OCI-LY7 (cell line): ENCODE data around the gene LRP1B. TPM values are rescaled to one million over a fixed set of nuclear protein-coding genes. Genes with fewer than 3 reads are reported as not detected.

Source experiments
- BruUV-seq: library from RNA; stranded (reverse); fragments of 400-500 nt; replicated peaks from 2 replicates; lab custom pipeline; 2021; lab: Mats Ljungman, UMichigan
- CTCF ChIA-PET: fragments of 300-600 bp; sonication (Branson Sonifier 250); formaldehyde crosslinking; loops from one replicate; lab custom pipeline; 2022; ENCODE audit warnings: antibody characterized with exemption; ENCODE audit not compliant: unreplicated experiment; lab: Charles Lee
- POLR2A ChIA-PET: fragments of 300-600 bp; sonication (Branson Sonifier 250); formaldehyde crosslinking; loops from one replicate; lab custom pipeline; 2022; ENCODE audit warnings: antibody characterized with exemption; lab: Charles Lee
- DNase-seq: peaks from one replicate; pipeline ENCODE4 v3.0.0-alpha.2; 2015; ENCODE audit warnings: low spot score
- H2AFZ ChIP-seq: fragments of 200-600 bp; sonication (generic), shearing (Covaris generic); 2 replicates; pipeline ENCODE4 v1.6.1; 2014; ENCODE audit warnings: mild to moderate bottlenecking, antibody characterized with exemption, low read length, moderate library complexity
- H3K27ac ChIP-seq: fragments of 200-600 bp; sonication (generic); 2 replicates; pipeline ENCODE4 v1.5.1; 2014; ENCODE audit warnings: mixed run types, low read depth, mild to moderate bottlenecking, moderate library complexity, low read length, inconsistent platforms; ENCODE audit not compliant: poor library complexity, severe bottlenecking
- H3K36me3 ChIP-seq: fragments of 200-600 bp; sonication (generic); 2 replicates; pipeline ENCODE4 v1.6.1; 2014; ENCODE audit warnings: mild to moderate bottlenecking, antibody characterized with exemption, low read length, moderate library complexity, mixed read lengths; ENCODE audit not compliant: insufficient read depth
- H3K4me1 ChIP-seq: fragments of 200-600 bp; sonication (generic); 2 replicates; pipeline ENCODE4 v1.5.1; 2014; ENCODE audit warnings: mild to moderate bottlenecking, low read length; ENCODE audit not compliant: insufficient read depth, poor library complexity, severe bottlenecking
- H3K4me2 ChIP-seq: fragments of 200-600 bp; sonication (generic); 2 replicates; pipeline ENCODE4 v1.6.1; 2014; ENCODE audit warnings: mild to moderate bottlenecking, low read length
- H3K4me3 ChIP-seq: fragments of 200-600 bp; sonication (generic); 2 replicates; pipeline ENCODE4 v1.5.1; 2014; ENCODE audit warnings: mild to moderate bottlenecking, low read depth, low read length; ENCODE audit not compliant: poor library complexity, severe bottlenecking
- H3K79me2 ChIP-seq: fragments of 200-600 bp; sonication (generic); 2 replicates; pipeline ENCODE4 v1.6.1; 2016; ENCODE audit warnings: low read depth, mild to moderate bottlenecking, low read length, moderate library complexity, mixed read lengths; ENCODE audit not compliant: insufficient read depth
- H3K9me2 ChIP-seq: fragments of 200-600 bp; sonication (generic); 2 replicates; pipeline ENCODE4 v1.6.1; 2016; ENCODE audit warnings: mild to moderate bottlenecking, low read length, mixed read lengths; ENCODE audit not compliant: insufficient read depth
- H3K9me3 ChIP-seq: fragments of 200-600 bp; sonication (generic); 2 replicates; pipeline ENCODE4 v1.6.1; 2014; ENCODE audit warnings: mild to moderate bottlenecking, mixed run types, low read length, mixed read lengths
- H4K20me1 ChIP-seq: fragments of 200-600 bp; sonication (generic); 2 replicates; pipeline ENCODE4 v1.6.1; 2014; ENCODE audit warnings: mild to moderate bottlenecking, antibody characterized with exemption, low read length, moderate library complexity, mixed read lengths; ENCODE audit not compliant: insufficient read depth
- EZH2phosphoT487 ChIP-seq: fragments of 200-600 bp; sonication (generic); IDR thresholded peaks from 2 replicates; pipeline ENCODE4 v1.6.1; 2018; ENCODE audit warnings: low read depth, borderline replicate concordance, mild to moderate bottlenecking, mixed run types, antibody characterized with exemption, low read length, moderate library complexity, mixed read lengths
- intact Hi-C: fragments of 100-400 bp; cut with micrococcal nuclease; formaldehyde crosslinking; loops from one replicate; pipeline ENCODE4 v1.10.0; 2022; ENCODE audit not compliant: unreplicated experiment
- total RNA-seq, 2 experiments: library from RNA; depleted of rRNA in 1 of 2; stranded (reverse); fragments of >200 nt in 1 of 2; shearing (Covaris generic) in 1 of 2; gene quantifications; 2 replicates each; pipeline ENCODE4 v1.2.3, GENCODE V29; 2014 to 2022
- TF ChIP-seq, protein P1 (sequence below): fragments of 200-600 bp; sonication (generic); conservative IDR thresholded peaks from 2 replicates; pipeline ENCODE4 v1.5.1; 2014; ENCODE audit warnings: mild to moderate bottlenecking, antibody characterized with exemption, low read length, moderate library complexity, mixed read lengths

LRP1B gene
- total RNA-seq, 2 experiments from 2014 or later, result not detected

DNA sequence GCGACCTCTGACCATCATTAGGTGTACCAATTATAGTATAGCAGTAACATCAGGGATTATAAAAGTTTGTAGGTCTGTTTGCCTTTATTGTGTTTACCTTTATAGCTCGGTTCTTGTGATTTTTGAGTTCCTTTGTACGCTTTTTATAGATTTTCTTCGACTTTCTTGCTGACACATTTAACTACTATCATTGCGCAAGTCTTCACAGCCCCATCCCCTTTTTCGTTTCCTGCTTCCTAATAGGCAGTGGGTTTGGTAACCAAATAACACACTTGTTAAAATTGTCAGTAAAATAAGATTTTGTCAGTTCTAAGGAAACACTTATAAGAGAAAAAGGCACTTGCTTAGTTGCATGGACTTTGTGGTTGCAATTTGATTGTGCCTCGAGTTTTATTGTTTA lies 541.5 kb downstream of the LRP1B start:
- Histone ChIP-seq H3K79me2 (no peaks in the 10 kb centered on the region), H3K27ac (no peak overlapping the region), H2AFZ (no peak overlapping the region), H3K9me3 (no peaks in the 10 kb centered on the region), H3K4me1 (no peaks in the 10 kb centered on the region), H3K9me2 (no peaks in the 10 kb centered on the region), H3K4me2 (no peak overlapping the region), H3K4me3 (no peak overlapping the region), H4K20me1 (no peaks in the 10 kb centered on the region), H3K36me3 (no peaks in the 10 kb centered on the region)
- TF ChIP-seq, protein P1, sequence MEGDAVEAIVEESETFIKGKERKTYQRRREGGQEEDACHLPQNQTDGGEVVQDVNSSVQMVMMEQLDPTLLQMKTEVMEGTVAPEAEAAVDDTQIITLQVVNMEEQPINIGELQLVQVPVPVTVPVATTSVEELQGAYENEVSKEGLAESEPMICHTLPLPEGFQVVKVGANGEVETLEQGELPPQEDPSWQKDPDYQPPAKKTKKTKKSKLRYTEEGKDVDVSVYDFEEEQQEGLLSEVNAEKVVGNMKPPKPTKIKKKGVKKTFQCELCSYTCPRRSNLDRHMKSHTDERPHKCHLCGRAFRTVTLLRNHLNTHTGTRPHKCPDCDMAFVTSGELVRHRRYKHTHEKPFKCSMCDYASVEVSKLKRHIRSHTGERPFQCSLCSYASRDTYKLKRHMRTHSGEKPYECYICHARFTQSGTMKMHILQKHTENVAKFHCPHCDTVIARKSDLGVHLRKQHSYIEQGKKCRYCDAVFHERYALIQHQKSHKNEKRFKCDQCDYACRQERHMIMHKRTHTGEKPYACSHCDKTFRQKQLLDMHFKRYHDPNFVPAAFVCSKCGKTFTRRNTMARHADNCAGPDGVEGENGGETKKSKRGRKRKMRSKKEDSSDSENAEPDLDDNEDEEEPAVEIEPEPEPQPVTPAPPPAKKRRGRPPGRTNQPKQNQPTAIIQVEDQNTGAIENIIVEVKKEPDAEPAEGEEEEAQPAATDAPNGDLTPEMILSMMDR, result no peak
- no peak for TF ChIP-seq EZH2phosphoT487
- POLR2A ChIA-PET, result no interaction called here
- intact Hi-C loops, result no loop called here
- DNase-seq, result no peak
- CTCF ChIA-PET, result no interaction called here
- no TSS peak for BruUV-seq

DNA sequence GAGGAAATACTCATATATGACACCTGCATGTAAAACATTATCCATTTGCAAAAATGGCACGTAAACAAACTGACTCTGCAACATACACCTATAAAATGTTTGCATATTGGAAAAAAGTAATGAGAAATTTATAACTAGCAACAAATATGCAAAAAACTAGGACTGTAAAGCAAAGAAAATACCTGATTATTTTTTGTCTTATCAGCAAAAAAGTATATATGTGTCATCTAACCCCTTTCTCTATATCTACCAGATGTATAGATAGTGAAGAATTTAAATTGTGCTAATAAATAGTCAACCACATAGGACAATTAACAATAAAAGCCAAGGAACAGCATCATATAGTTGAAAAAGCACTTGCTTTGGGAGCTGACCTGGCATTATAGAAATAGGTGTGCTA lies 543.8 kb downstream of the LRP1B start:
- POLR2A ChIA-PET, result no interaction called here
- no TSS peak for BruUV-seq

DNA sequence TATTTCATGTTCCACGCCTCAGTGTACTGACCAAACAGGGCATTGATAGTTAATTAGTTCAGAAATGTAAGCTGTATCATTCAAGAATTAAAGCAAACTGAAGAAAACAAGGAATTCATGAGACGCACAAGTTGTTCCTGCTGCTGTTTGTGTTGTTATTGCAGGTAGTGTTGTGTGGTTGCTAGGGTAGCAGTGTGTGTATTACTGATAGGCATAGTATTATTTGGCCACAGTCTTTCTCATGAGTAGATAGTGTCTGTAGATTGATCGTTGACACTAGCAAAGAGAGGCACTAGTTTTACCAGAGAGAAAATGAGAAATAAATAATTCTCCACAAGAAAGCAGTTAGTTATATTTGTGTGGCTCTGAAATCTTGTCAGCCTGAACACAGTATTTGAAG lies 548.6 kb downstream of the LRP1B start:
- Histone ChIP-seq H3K79me2 (no peaks in the 10 kb centered on the region), H3K9me2 (no peaks in the 10 kb centered on the region), H4K20me1 (no peaks in the 10 kb centered on the region), H3K4me1 (no peaks in the 10 kb centered on the region), H3K9me3 (no peaks in the 10 kb centered on the region), H2AFZ (no peak overlapping the region), H3K4me2 (no peak overlapping the region), H3K27ac (no peak overlapping the region), H3K4me3 (no peak overlapping the region), H3K36me3 (no peaks in the 10 kb centered on the region)
- BruUV-seq, result no TSS peak
- no peak for TF ChIP-seq EZH2phosphoT487
- TF ChIP-seq, protein P1, result no peak
- DNase-seq, result no peak
- ChIA-PET POLR2A (no interaction called here), CTCF (no interaction called here)
- intact Hi-C loops, result no loop called here

More for the DNA sequence above, 543.8 kb downstream of the LRP1B start:
- no peaks in the 10 kb centered on the region for H3K36me3 ChIP-seq
- no peaks in the 10 kb centered on the region for H3K9me3 ChIP-seq
- no peaks in the 10 kb centered on the region for H3K9me2 ChIP-seq
- DNase-seq, result no peak
- intact Hi-C loops, result no loop called here
- H3K4me1 ChIP-seq, result no peaks in the 10 kb centered on the region
- no peak overlapping the region for H3K4me2 ChIP-seq
- H4K20me1 ChIP-seq, result no peaks in the 10 kb centered on the region
- no peak overlapping the region for H2AFZ ChIP-seq
- no peaks in the 10 kb centered on the region for H3K79me2 ChIP-seq
- TF ChIP-seq, protein P1, result no peak
- H3K27ac ChIP-seq, result no peak overlapping the region
- CTCF ChIA-PET, result no interaction called here
- no peak overlapping the region for H3K4me3 ChIP-seq
